GM12891 (cell line): Measurements from ENCODE around the gene SMIM31.

Experiments used
- PAX5 ChIP-seq: IDR thresholded peaks from 2 replicates; pipeline ENCODE4 v1.6.1; 2011; ENCODE audit warnings: low read length, moderate library complexity, mild to moderate bottlenecking; ENCODE audit not compliant: insufficient read depth, severe bottlenecking
- POLR2A ChIP-seq: IDR thresholded peaks from 2 replicates; pipeline ENCODE4 v1.6.1; 2011; ENCODE audit warnings: low read depth, low read length, control low read depth
- POLR2AphosphoS5 ChIP-seq: IDR thresholded peaks from 2 replicates; pipeline ENCODE4 v1.6.1; 2011; ENCODE audit warnings: low read depth, low read length, control low read depth
- POU2F2 ChIP-seq: IDR thresholded peaks from 2 replicates; pipeline ENCODE4 v1.6.1; 2011; ENCODE audit warnings: low read depth, mild to moderate bottlenecking, control low read depth, low read length, moderate library complexity
- SPI1 ChIP-seq: IDR thresholded peaks from 2 replicates; pipeline ENCODE4 v1.6.1; 2011; ENCODE audit warnings: low read depth, low read length, control low read depth
- TAF1 ChIP-seq: IDR thresholded peaks from 2 replicates; pipeline ENCODE4 v1.6.1; 2011; ENCODE audit warnings: low read depth, low read length, control low read depth

DNA sequence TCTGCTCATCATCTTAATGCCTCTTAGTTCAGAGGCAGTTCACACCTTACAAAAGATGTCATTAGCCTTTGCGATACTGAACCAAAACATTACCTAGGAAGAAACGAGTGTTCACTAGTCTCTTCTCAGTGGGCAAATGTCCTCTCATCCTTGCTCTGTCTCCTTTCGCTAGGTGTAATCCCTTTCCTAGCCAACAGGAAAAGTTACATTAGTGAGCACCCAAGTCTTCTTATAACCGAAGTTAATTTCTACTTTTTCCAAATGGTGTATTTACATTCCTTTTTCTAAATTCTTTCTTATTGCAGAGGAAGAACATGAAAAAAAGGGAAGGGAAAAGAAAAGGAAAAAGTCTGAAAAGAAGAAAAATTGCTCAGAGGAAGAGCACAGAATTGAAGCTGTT lies 46.9 kb downstream of the SMIM31 start:
- no peak for TF ChIP-seq POLR2AphosphoS5
- TF ChIP-seq SPI1: no peak
- TF ChIP-seq POU2F2: no peak
- no peak for TF ChIP-seq TAF1
- TF ChIP-seq POLR2A: no peak
- TF ChIP-seq PAX5: no peak
